ENCODE results near the gene DRC7. TPM values are rescaled to one million over a fixed set of nuclear protein-coding genes. Genes with fewer than 3 reads are reported as not detected.
"Not testable (repeated sequence)": the region's sequence is repeated elsewhere in the genome, so short reads cannot be mapped to it uniquely, and the experiment has no call there.

DRC7 gene
- total RNA-seq, 2 experiments from 2014 or later, result not detected

DNA sequence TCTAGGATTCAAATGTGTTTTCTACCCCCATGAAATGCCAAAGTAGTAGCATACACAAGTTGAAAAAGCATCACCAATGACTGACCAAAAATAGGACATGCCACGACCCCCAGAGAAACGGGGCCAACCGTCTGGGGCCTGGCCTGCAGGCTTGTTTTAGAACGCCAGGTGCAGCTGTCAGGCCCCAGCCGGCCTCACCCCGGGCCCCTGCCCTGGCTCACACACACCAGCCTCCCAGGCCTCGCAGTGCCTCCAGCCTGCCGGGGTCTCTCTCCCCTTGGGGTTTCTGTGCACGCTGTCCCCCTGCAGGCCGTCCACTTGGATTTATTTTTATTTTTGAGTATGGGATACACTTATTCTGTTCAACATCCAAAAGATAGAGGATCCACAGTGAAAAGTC is 48.9 kb downstream of the DRC7 start:
- H3K27me3 Mint-ChIP-seq, result no peaks in the 10 kb centered on the region
- H3K4me1 Mint-ChIP-seq, result peaks cover 3% of the 10 kb centered on the region
- CTCF ChIA-PET, result interaction anchor here (0.9 kb wide), 1 partner anchor 257 kb away, joined by 3 read pairs; the partner anchor contains the start of genes USB1 and ZNF319
- H3K27ac Mint-ChIP-seq, result no peak overlapping the region
- no peak for DNase-seq
- POLR2A ChIA-PET, result no interaction called here
- H3K4me3 Mint-ChIP-seq, result no peak overlapping the region
- H3K36me3 Mint-ChIP-seq (ENCODE audit: low read depth), result peaks cover 2% of the 10 kb centered on the region
- H3K9me3 Mint-ChIP-seq, result no peaks in the 10 kb centered on the region

DNA sequence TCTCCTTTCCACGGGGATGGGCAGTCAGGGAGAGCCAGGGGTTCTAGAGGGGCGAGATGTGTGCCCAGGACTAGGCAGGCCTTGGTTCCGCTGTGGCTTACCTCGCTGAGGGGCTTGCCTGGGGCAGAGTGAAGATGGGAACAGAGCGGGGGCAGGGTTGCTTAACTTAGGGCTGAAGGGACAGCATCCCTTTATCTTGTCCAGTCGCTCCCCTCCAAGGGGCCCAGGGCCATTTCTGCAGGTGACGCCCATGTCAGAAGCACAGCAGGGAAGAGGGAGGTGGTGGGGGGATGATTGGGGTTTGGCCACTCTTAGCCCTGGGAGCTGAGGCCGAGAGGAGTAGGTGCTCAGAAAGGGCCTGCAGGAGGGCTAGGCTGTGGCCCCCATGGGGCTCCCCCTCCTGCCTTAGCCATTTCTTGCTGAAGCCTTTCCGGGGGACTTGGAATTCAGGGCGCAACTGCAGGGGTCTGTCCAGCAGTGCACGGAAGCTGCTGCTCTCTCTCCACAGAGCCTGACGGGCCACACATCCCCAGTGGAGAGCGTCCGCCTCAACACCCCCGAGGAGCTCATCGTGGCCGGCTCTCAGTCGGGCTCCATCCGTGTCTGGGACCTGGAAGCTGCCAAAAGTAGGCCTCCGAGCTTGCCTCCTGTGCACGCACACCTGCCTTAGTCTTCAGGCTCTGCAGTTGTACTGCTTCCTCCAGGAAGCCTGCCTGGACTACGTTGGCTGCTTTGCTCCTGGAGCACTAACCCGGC is 49.5 kb downstream of the DRC7 start:
- H3K27me3 Mint-ChIP-seq, result no peaks in the 10 kb centered on the region
- H3K4me1 Mint-ChIP-seq, result no peaks in the 10 kb centered on the region
- CTCF ChIA-PET, result interaction anchor here (1.5 kb wide), 1 partner anchor 9 kb away, joined by 4 read pairs; the partner anchor contains the start of gene KATNB1
- no peaks in the 10 kb centered on the region for H3K9me3 Mint-ChIP-seq
- H3K4me3 Mint-ChIP-seq, result no peak overlapping the region
- no peak for DNase-seq
- no peak overlapping the region for H3K27ac Mint-ChIP-seq
- POLR2A ChIA-PET, result no interaction called here
- no peaks in the 10 kb centered on the region for H3K36me3 Mint-ChIP-seq (ENCODE audit: low read depth)

DNA sequence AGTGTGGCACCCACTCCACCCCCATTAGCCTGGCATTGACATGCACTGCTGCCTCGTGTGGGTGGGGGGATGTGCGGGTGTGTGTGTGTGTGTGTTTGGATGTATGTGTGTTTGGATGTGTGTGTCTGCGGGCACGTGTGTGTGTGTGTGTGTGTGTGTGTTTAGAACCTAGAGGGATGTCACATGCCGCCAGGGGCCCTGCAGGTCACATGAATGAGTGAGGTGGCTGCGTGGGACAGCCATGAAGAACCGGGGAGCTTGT is 50.0 kb downstream of the DRC7 start:
- H3K4me1 Mint-ChIP-seq, result no peaks in the 10 kb centered on the region
- H3K4me3 Mint-ChIP-seq, result no peak overlapping the region
- CTCF ChIA-PET, result interaction anchor here (1.5 kb wide), 1 partner anchor 9 kb away, joined by 4 read pairs; the partner anchor contains the start of gene KATNB1
- H3K36me3 Mint-ChIP-seq (ENCODE audit: low read depth), result no peaks in the 10 kb centered on the region
- no peak overlapping the region for H3K27ac Mint-ChIP-seq
- no peak for DNase-seq
- H3K27me3 Mint-ChIP-seq, result no peaks in the 10 kb centered on the region
- POLR2A ChIA-PET, result no interaction called here
- no peaks in the 10 kb centered on the region for H3K9me3 Mint-ChIP-seq

DNA sequence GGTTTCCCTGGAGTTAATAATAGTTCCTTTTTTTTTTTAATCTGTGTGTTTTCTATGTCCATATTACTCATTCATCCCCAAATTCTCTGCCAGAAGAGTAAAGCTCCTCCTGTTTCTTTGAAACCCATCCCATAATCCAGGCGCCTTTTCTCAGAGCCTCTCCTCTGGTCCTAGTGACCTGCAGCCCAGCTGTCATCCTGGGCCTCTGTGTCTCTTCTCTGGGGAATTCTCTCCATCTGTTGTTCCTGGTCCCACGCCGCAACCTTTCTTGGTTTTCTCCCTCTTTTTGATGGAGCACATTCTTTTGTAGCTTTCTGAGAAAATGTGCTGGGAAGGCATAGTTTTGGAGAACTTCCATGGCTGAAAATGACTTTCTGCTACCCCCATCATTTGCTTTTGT is 51.2 kb downstream of the DRC7 start:
- Mint-ChIP-seq H3K4me1 (no peaks in the 10 kb centered on the region), H3K9me3 (no peaks in the 10 kb centered on the region), H3K4me3 (no peak overlapping the region), H3K36me3 (ENCODE audit: low read depth) (no peaks in the 10 kb centered on the region), H3K27me3 (no peaks in the 10 kb centered on the region), H3K27ac (no peak overlapping the region)
- no peak for DNase-seq
- ChIA-PET CTCF (interaction anchor here (0.6 to 2.2 kb wide), 3 partner anchors 10 to 61 kb away, joined by 3 to 5 read pairs (median 3); partner anchors contain the start of gene KATNB1), POLR2A (no interaction called here)

DNA sequence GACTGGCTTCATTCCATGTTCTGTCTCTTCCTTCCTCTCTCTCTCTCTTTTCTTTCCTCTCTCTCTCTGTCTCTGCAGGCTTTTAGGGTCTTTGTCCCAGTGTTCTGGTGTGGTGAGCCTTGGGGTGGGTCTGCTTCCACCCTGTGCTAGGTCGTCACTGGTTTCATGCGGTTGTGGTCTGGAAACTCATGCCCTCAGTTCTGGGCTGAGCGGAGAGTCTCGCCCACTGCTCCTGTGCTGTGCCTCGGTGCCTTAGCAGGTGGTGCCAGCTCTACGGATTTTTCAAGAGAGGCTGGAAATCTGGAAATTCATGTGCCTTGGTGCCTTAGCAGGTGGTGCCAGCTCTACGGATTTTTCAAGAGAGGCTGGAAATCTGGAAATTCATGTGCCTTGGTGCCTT is 51.7 kb downstream of the DRC7 start:
- H3K27me3 Mint-ChIP-seq; H3K9me3 Mint-ChIP-seq; H3K4me3 Mint-ChIP-seq; POLR2A ChIA-PET; DNase-seq; H3K4me1 Mint-ChIP-seq; H3K27ac Mint-ChIP-seq; H3K36me3 Mint-ChIP-seq (ENCODE audit: low read depth): not testable (repeated sequence)
- CTCF ChIA-PET, result interaction anchor here (1.1 to 2.2 kb wide), 2 partner anchors 11 to 12 kb away, joined by 3 to 5 read pairs; partner anchors contain the start of gene KATNB1

DNA sequence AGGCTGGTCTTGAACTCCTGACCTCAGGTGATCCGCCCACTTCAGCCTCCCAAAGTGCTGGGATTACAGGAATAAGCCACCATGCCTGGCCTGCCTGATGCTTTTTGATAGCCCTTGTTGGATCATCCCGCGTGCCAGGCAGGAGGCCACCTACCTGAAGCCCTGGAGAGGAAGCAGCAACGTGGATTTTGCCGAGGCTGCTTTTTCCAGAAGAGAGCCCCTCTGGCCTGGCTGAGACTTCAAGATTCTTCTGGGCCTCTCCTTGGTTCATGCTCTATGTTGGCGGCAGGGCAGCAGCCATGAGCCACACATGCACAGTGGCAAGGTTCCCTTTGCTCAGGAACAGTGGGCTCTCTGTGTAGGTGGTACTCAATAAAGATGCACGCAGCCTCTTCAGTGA is 52.5 kb downstream of the DRC7 start:
- POLR2A ChIA-PET, result no interaction called here
- no peak for DNase-seq
- no peaks in the 10 kb centered on the region for H3K27me3 Mint-ChIP-seq
- H3K36me3 Mint-ChIP-seq (ENCODE audit: low read depth), result no peaks in the 10 kb centered on the region
- H3K4me1 Mint-ChIP-seq, result no peaks in the 10 kb centered on the region
- H3K4me3 Mint-ChIP-seq, result no peak overlapping the region
- CTCF ChIA-PET, result interaction anchor here (2.2 kb wide), 1 partner anchor 11 kb away, joined by 5 read pairs; no protein-coding TSS in a partner anchor
- H3K9me3 Mint-ChIP-seq, result no peaks in the 10 kb centered on the region
- H3K27ac Mint-ChIP-seq, result no peak overlapping the region

DNA sequence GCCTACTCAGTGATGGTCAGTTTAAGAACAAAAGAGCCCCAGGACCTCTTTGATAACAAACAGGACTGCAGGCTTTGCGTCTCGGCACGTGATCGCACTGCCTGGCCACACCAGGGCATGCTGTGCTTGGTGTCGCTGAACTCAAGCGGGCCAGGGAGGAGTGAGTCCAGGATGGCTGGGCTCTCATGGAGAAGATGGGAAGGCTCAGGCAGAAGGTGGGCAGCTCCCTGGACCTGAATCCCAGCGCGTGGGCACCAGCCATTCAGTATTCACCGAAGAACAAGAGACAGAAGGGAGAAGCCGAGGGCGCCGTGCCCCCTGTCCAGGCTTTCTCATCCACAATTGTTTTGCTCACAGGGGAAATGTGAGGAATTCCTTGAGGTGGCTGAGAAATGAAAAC is 52.9 kb downstream of the DRC7 start:
- Mint-ChIP-seq H3K9me3 (no peaks in the 10 kb centered on the region), H3K4me3 (no peak overlapping the region)
- CTCF ChIA-PET, result interaction anchor here (0.5 to 2.2 kb wide), 5 partner anchors 11 to 322 kb away, joined by 3 to 6 read pairs (median 3); no protein-coding TSS in a partner anchor

DNA sequence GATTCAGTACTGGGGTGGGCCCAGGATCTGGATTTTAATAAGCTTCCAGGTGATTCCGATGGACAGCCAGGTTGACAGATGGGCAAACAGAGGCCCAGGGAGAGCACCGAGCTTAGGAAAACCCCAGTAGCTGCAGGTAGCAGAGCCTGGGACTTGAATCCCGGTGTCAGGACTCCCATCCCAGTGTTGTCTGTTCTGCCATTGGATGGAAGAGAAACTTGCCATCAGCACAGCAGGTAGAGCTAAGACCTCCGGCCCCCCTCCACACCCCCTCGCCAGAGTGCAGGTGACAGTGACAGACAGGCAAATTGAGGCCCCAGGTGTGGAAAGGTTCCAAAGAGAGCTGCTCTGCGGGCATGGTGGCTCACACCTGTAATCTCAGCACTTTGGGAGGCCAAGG is 53.4 kb downstream of the DRC7 start:
- POLR2A ChIA-PET, result no interaction called here
- Mint-ChIP-seq H3K9me3 (no peaks in the 10 kb centered on the region), H3K4me3 (no peak overlapping the region), H3K36me3 (ENCODE audit: low read depth) (no peaks in the 10 kb centered on the region), H3K27ac (no peak overlapping the region), H3K27me3 (no peaks in the 10 kb centered on the region), H3K4me1 (no peaks in the 10 kb centered on the region)
- CTCF ChIA-PET, result interaction anchor here (0.5 to 1.7 kb wide), 4 partner anchors 12 to 322 kb away, joined by 3 to 6 read pairs (median 3); no protein-coding TSS in a partner anchor
- no peak for DNase-seq

More for the DNA sequence above, 52.9 kb downstream of the DRC7 start:
- H3K27ac Mint-ChIP-seq, result no peak overlapping the region
- POLR2A ChIA-PET, result no interaction called here
- DNase-seq, result no peak
- H3K27me3 Mint-ChIP-seq, result no peaks in the 10 kb centered on the region
- no peaks in the 10 kb centered on the region for H3K36me3 Mint-ChIP-seq (ENCODE audit: low read depth)
- no peaks in the 10 kb centered on the region for H3K4me1 Mint-ChIP-seq

DNA sequence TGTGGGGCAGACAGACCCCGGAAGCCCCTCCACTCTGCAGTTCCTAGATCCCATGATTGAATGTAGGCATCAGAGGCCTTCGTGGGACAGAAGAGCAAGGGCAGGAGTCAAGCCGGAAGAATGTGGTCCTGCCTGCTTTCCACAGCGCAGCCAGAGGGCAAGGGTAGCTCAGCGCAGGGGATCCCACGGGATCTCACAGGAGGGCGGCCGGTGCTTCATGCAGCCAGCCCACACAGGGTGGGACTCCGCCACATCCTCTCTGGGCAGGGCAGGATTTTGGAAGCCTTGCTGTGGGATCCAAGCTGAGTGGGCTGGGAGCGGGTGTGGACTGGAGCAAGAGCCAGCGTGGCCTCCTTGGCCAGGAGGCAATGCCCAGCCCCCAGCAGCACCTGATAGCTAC is 54.0 kb downstream of the DRC7 start:
- CTCF ChIA-PET, result interaction anchor here (1.1 to 1.7 kb wide), 2 partner anchors 12 to 18 kb away, joined by 3 to 6 read pairs; partner anchors contain the start of gene KATNB1

DNA sequence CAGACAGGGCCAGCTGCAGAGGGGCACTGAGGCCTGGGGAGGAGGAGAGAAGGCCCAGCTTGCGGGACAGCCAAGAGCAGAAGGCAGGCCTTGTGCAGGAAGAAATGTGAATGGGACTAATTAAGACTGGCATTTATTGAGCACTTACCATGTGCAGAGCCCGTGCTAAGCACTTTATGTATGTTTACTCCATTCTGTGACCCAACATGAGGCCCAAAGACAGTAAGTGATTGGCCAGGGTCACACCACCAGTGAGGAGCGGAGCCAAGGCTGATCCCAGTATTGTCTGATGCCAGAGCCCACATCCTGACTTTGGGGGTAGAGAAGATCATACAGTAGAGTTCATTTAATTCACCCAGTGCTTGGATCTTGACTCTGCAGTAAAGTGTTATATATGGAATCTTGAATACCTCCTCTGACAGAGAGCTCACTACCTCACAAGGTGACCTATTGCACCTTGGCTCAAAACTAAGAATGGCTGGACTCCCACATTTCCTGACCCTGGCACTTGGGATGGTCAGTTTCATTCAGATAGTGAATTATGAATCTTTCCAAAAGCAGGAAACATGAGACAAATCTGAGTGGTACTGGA is 54.6 kb downstream of the DRC7 start:
- no peaks in the 10 kb centered on the region for H3K27me3 Mint-ChIP-seq
- no peak overlapping the region for H3K27ac Mint-ChIP-seq
- DNase-seq, result no peak
- no peaks in the 10 kb centered on the region for H3K4me1 Mint-ChIP-seq
- CTCF ChIA-PET, result interaction anchor here (1.1 to 1.7 kb wide), 2 partner anchors 13 to 17 kb away, joined by 3 to 6 read pairs; partner anchors contain the start of gene KATNB1
- POLR2A ChIA-PET, result interaction anchor here (0.6 kb wide), 1 partner anchor 23 kb away, joined by 4 read pairs; no protein-coding TSS in a partner anchor
- H3K4me3 Mint-ChIP-seq, result no peak overlapping the region
- no peaks in the 10 kb centered on the region for H3K36me3 Mint-ChIP-seq (ENCODE audit: low read depth)
- H3K9me3 Mint-ChIP-seq, result no peaks in the 10 kb centered on the region

More for the DNA sequence above, 54.0 kb downstream of the DRC7 start:
- POLR2A ChIA-PET, result interaction anchor here (0.6 kb wide), 1 partner anchor 23 kb away, joined by 4 read pairs; no protein-coding TSS in a partner anchor
- H3K27me3 Mint-ChIP-seq, result no peaks in the 10 kb centered on the region
- no peak for DNase-seq
- H3K4me1 Mint-ChIP-seq, result no peaks in the 10 kb centered on the region
- H3K4me3 Mint-ChIP-seq, result no peak overlapping the region
- no peaks in the 10 kb centered on the region for H3K36me3 Mint-ChIP-seq (ENCODE audit: low read depth)
- H3K9me3 Mint-ChIP-seq, result no peaks in the 10 kb centered on the region
- no peak overlapping the region for H3K27ac Mint-ChIP-seq

DNA sequence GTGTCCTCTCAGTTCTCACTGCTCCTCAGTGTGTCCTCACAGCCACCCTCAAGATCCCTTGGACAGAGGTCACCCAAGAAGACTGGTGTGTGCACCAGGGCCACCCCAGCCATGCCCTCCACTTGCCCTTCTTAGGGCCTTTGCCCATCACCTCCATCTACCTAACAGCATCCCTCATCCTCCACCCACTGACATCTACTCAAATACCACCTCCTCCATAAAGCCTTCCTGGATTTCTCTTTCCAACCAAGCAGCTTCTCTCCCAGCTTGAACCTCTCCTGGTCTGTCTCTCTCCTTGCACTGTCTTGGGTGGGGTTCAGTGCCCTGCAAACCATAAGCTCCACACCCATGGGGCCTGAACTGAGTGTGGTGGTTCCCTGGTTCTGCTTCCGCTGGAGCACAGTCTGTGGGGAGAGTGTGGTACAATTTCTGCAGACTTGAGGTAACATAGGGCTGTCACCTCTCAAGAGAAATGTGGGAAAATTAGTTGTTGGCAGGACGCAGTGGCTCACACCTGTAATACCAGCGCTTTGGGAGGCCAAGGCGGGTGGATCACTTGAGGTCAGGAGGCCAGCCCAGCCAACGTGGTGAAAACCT is 55.3 kb downstream of the DRC7 start:
- Mint-ChIP-seq H3K36me3 (ENCODE audit: low read depth) (no peaks in the 10 kb centered on the region), H3K9me3 (no peaks in the 10 kb centered on the region), H3K4me3 (no peak overlapping the region), H3K4me1 (no peaks in the 10 kb centered on the region), H3K27ac (no peak overlapping the region), H3K27me3 (no peaks in the 10 kb centered on the region)
- POLR2A ChIA-PET, result no interaction called here
- CTCF ChIA-PET, result no interaction called here
- no peak for DNase-seq

DNA sequence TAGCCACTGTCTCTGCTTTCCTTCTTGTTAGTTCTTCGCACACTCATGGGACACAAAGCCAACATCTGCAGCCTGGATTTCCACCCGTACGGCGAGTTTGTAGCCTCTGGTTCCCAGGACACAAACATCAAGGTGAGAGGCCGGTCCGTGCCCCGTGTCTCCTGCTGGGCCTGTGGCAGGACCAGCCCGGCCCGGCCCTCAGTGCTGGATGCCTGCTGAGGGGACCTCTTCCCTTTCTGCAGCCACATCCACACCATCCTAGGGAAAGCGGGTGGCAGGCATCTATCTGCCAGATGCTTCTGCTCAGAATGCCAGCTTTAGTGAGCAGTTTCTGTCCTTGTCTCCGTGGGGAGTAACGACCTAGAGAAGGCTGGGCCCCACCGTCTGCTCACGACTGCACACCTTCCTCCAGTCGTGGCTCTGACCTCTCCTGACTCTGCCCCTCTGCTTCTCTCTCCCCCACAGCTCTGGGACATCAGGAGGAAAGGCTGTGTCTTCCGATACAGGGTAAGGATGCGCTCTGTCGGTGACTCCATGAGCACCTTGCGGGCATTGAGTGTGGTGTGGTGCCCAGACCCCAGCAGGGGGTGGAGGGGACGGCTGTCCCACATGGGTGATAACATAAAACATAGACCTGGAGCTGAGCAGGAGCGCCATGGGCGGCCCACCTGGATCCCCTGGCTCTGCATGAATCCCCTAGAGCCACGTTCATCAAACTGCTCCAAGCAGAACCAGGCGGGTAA is 56.4 kb downstream of the DRC7 start:
- Mint-ChIP-seq H3K4me1 (no peaks in the 10 kb centered on the region), H3K4me3 (no peak overlapping the region), H3K27me3 (no peaks in the 10 kb centered on the region), H3K9me3 (no peaks in the 10 kb centered on the region), H3K27ac (no peak overlapping the region), H3K36me3 (ENCODE audit: low read depth) (no peaks in the 10 kb centered on the region)
- no peak for DNase-seq
- CTCF ChIA-PET, result interaction anchor here (0.6 to 1.2 kb wide), 3 partner anchors 41 to 61 kb away, joined by 3 to 4 read pairs (median 3); no protein-coding TSS in a partner anchor
- POLR2A ChIA-PET, result no interaction called here
